ENCODE data around the gene TBPL1. TPM values are rescaled to one million over a fixed set of nuclear protein-coding genes. Genes with fewer than 3 reads are reported as not detected.
A peak's percentile ranks its signal among the peaks of the same experiment; 100 is the strongest.

The TBPL1 gene
- total RNA-seq, 1 donor from 2014 or later = 48.4 TPM

DNA sequence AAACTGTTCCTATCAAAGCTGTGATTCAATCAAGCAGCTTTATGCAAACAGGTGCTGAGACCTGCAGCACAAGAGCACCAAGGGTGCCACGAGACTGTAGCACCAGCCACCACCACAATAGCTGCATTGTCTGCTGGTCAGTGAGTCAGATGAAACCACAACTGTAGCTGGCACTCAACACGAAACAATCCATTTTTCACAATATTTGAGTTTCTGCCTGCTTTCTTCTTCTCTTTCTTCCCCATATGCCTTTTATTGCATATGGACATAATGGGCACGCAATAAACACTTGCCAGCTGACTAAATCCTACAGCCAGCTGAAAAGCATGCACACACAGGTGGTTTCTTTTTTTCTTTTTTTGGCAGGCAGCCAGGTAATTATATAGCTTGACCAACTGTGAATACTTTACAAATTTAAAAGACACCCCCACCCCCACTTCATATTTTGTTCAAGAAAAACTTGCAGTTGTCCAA, 82.8 kb downstream of the TBPL1 start:
- Mint-ChIP-seq H3K27ac (peak overlapping the region; percentile 5), H3K4me1 (ENCODE audit: low read depth) (peaks cover 12% of the 10 kb centered on the region), H3K27me3 (no peaks in the 10 kb centered on the region), H3K36me3 (ENCODE audit: insufficient read depth) (no peaks in the 10 kb centered on the region), H3K9me3 (ENCODE audit: low read depth) (no peaks in the 10 kb centered on the region), H3K4me3 (ENCODE audit: low read depth) (no peak overlapping the region)
- TF ChIP-seq CTCF (IDR thresholded peaks at IDR 0.05; ENCODE audit: unreplicated experiment) = no peak
- DNase-seq (ENCODE audit: low spot score, unreplicated experiment) = no peak

DNA sequence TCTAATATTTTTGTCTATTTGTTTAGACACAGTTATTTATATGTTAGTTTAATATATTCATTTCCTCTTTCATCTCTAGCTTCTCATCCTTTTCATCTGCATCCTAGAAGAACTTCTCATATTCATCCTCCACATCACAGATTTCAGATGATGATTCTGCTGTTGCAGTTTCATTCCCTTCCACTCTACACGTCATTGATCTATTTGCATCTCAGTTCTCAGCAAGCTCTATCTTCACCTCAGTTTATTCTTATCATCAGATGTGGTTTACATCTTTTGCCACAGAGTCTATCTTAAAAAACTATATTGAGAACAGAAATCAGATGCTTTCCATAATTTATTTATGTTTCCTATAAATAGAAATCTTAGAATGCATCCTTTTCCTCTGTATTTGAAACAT, 86.1 kb downstream of the TBPL1 start:
- Mint-ChIP-seq H3K9me3 (ENCODE audit: low read depth) (peaks cover 3% of the 10 kb centered on the region), H3K4me1 (ENCODE audit: low read depth) (peaks cover 14% of the 10 kb centered on the region), H3K36me3 (ENCODE audit: insufficient read depth) (peaks cover 11% of the 10 kb centered on the region), H3K4me3 (ENCODE audit: low read depth) (no peak overlapping the region), H3K27ac (no peak overlapping the region), H3K27me3 (no peaks in the 10 kb centered on the region)
- no peak for DNase-seq (ENCODE audit: low spot score, unreplicated experiment)
- TF ChIP-seq CTCF (IDR thresholded peaks at IDR 0.05; ENCODE audit: unreplicated experiment) = no peak

Other genes with a start within 250 kb of the TBPL1 start
- gene TCF21, start 64.1 kb upstream of the TBPL1 start, total RNA-seq = not detected in 2 replicates
- gene SLC2A12, start 99.4 kb downstream of the TBPL1 start, total RNA-seq = 4.5 and 5.5 TPM in 2 replicates